GM12878 (cell line): ENCODE measurements around the gene LIG4. TPM values are rescaled to one million over a fixed set of nuclear protein-coding genes. Genes with fewer than 3 reads are reported as not detected.

Experiments used
- ATAC-seq: fragments of 200-7000 bp; cut with Tn5 transposase; 3 replicates; pipeline ENCODE4 v1.9.1; 2020; ENCODE audit warnings: mild to moderate bottlenecking, moderate library complexity
- Bru-seq: library from RNA; stranded (reverse); fragments of 400-500 nt; gene quantifications from one replicate; lab custom pipeline; 2021; lab: Mats Ljungman, UMichigan
- BruChase-seq, 2 experiments: library from RNA; stranded (reverse); fragments of 400-500 nt; gene quantifications; one replicate each; lab custom pipeline; 2021; lab: Mats Ljungman, UMichigan
- BruUV-seq: library from RNA; stranded (reverse); fragments of 400-500 nt; replicated peaks from 2 replicates; lab custom pipeline; 2021; lab: Mats Ljungman, UMichigan
- CTCF ChIA-PET: fragments of 300-600 bp; sonication (Branson Sonifier 250); formaldehyde crosslinking; extraction: SDS; loops from one replicate; lab custom pipeline; 2021; ENCODE audit warnings: inconsistent platforms; lab: Yijun Ruan, JAX
- POLR2A ChIA-PET: fragments of 350-600 bp; formaldehyde crosslinking; extraction: SDS; loops from one replicate; lab custom pipeline; 2021; ENCODE audit warnings: inconsistent platforms; lab: Charles Lee
- RAD21 ChIA-PET: fragments of 300-600 bp; sonication (Branson Sonifier 250); formaldehyde crosslinking; loops from one replicate; lab custom pipeline; 2023; ENCODE audit warnings: antibody characterized with exemption; ENCODE audit not compliant: unreplicated experiment; lab: Charles Lee
- SMC1A ChIA-PET: fragments of 300-600 bp; sonication (Branson Sonifier 250); formaldehyde crosslinking; loops from one replicate; lab custom pipeline; 2023; ENCODE audit not compliant: unreplicated experiment, uncharacterized antibody; lab: Charles Lee
- DNase-seq: peaks from one replicate; pipeline ENCODE4 v3.0.0-alpha.2; 2011; ENCODE audit warnings: low read depth, low spot score
- FAIRE-seq: peaks from 3 replicates; lab custom pipeline; 2011; peaks lifted over from hg19 to GRCh38; lab: Jason Lieb, UNC
- H2AFZ ChIP-seq: 2 replicates; pipeline ENCODE4 v1.6.0; 2011; ENCODE audit warnings: low read depth, low read length, control low read depth; ENCODE audit not compliant: control insufficient read depth
- H3K27ac ChIP-seq: 2 replicates; pipeline ENCODE4 v1.5.1; 2011; ENCODE audit warnings: control low read depth; ENCODE audit not compliant: control insufficient read depth, insufficient read depth
- H3K27me3 ChIP-seq, 2 experiments: replicated peaks in 1 of 2; 2 replicates each; pipeline versions ENCODE4 v1.6.0 to v1.6.1; 2011; ENCODE audit warnings: low read length in 1 of 2; ENCODE audit not compliant: control insufficient read depth in 2 of 2, insufficient read depth in 2 of 2
- H3K36me3 ChIP-seq, 2 experiments: 2 replicates each; pipeline ENCODE4 v1.5.1; 2011; ENCODE audit warnings: low read length in 1 of 2; ENCODE audit not compliant: control insufficient read depth in 2 of 2, insufficient read depth in 2 of 2
- H3K4me1 ChIP-seq: 2 replicates; pipeline ENCODE4 v1.6.1; 2011; ENCODE audit warnings: mild to moderate bottlenecking, low read length, moderate library complexity, mixed read lengths; ENCODE audit not compliant: control insufficient read depth, insufficient read depth
- H3K4me2 ChIP-seq: 2 replicates; pipeline ENCODE4 v1.6.0; 2011; ENCODE audit warnings: control low read depth; ENCODE audit not compliant: control insufficient read depth, insufficient read depth
- H3K4me3 ChIP-seq: fragments of 200-600 bp; sonication (generic); 2 replicates; pipeline ENCODE4 v1.5.1; 2016
- H3K79me2 ChIP-seq: 2 replicates; pipeline ENCODE4 v1.6.0; 2011; ENCODE audit warnings: low read length; ENCODE audit not compliant: control insufficient read depth, insufficient read depth
- H3K9ac ChIP-seq: 2 replicates; pipeline ENCODE4 v1.8.0; 2011; ENCODE audit warnings: low read length, control low read depth, mixed read lengths; ENCODE audit not compliant: control insufficient read depth, insufficient read depth
- H3K9me3 ChIP-seq: replicated peaks from 3 replicates; pipeline ENCODE4 v1.5.1; 2011; ENCODE audit warnings: mild to moderate bottlenecking, low read length; ENCODE audit not compliant: control insufficient read depth, insufficient read depth
- H4K20me1 ChIP-seq: 2 replicates; pipeline ENCODE4 v1.6.0; 2011; ENCODE audit not compliant: control insufficient read depth, insufficient read depth
- CHD4 ChIP-seq: fragments of 200-600 bp; sonication (generic); IDR thresholded peaks from 2 replicates; pipeline ENCODE4 v1.6.1; 2016; ENCODE audit warnings: mild to moderate bottlenecking
- CREB1 ChIP-seq: IDR thresholded peaks from 2 replicates; pipeline ENCODE4 v1.6.1; 2012; ENCODE audit warnings: low read depth, mild to moderate bottlenecking, inconsistent platforms
- CREM ChIP-seq: IDR thresholded peaks from 2 replicates; pipeline ENCODE4 v1.6.1; 2014; ENCODE audit warnings: antibody characterized with exemption, low read depth
- CUX1 ChIP-seq: IDR thresholded peaks from 2 replicates; pipeline ENCODE4 v1.6.1; 2012; ENCODE audit warnings: improper control_type of control experiment, low read depth, low read length; ENCODE audit not compliant: insufficient replicate concordance
- ELK1 ChIP-seq: IDR thresholded peaks from 2 replicates; pipeline ENCODE4 v1.6.1; 2012; ENCODE audit warnings: low read depth, low read length, improper control_type of control experiment
- KLF5 ChIP-seq: fragments of 450-650 bp; IDR thresholded peaks from 2 replicates; pipeline ENCODE4 v1.6.1; 2014; ENCODE audit warnings: mild to moderate bottlenecking; ENCODE audit not compliant: partially characterized antibody
- MAX ChIP-seq: IDR thresholded peaks from 2 replicates; pipeline ENCODE4 v1.6.1; 2012; ENCODE audit warnings: low read depth, low read length, improper control_type of control experiment
- MXI1 ChIP-seq: fragments of 150-350 bp; IDR thresholded peaks from 2 replicates; pipeline ENCODE4 v1.6.1; 2011; ENCODE audit warnings: low read depth, mild to moderate bottlenecking, inconsistent platforms, low read length, improper control_type of control experiment
- NRF1 ChIP-seq: conservative IDR thresholded peaks from 2 replicates; pipeline ENCODE4 v1.6.1; 2011; ENCODE audit warnings: mild to moderate bottlenecking, low read depth, low read length, improper control_type of control experiment
- POLR2AphosphoS5 ChIP-seq: IDR thresholded peaks from 2 replicates; pipeline ENCODE4 v1.6.1; 2011; ENCODE audit warnings: mild to moderate bottlenecking, low read length, inconsistent platforms
- SIN3A ChIP-seq: IDR thresholded peaks from 2 replicates; pipeline ENCODE4 v1.6.1; 2012; ENCODE audit warnings: low read depth, low read length, improper control_type of control experiment
- SRF ChIP-seq, 2 experiments: IDR thresholded peaks; 2 replicates each; pipeline ENCODE4 v1.6.1; 2011; ENCODE audit warnings: low read depth in 2 of 2, low read length in 2 of 2, mild to moderate bottlenecking in 1 of 2, moderate library complexity in 1 of 2
- WGBS: methylation state at CpG from one replicate; pipeline ENCODE4 v1.1.6; 2016; ENCODE audit warnings: low lambda C conversion rate; ENCODE audit not compliant: insufficient replicate concordance, insufficient coverage; ENCODE audit errors: missing lambda C conversion rate; 5-methylcytosine and 5-hydroxymethylcytosine counted together
- in situ Hi-C: fragments of 300-500 bp; cut with MboI; formaldehyde crosslinking; loops from 9 replicates; pipeline ENCODE4 v1.14.3; 2018; ENCODE audit warnings: mixed read lengths
- intact Hi-C: fragments of 100-400 bp; cut with micrococcal nuclease; formaldehyde crosslinking; loops from one replicate; pipeline ENCODE4 v1.14.2; 2022; ENCODE audit not compliant: unreplicated experiment
- long read RNA-seq, 2 experiments: library from polyadenylated mRNA; unstranded; transcript quantifications; one replicate each; pipeline ENCODE4 v2.0.0, GENCODE V29; 2019 to 2020
- polyA minus RNA-seq, 3 experiments: library from RNA; depleted of rRNA, polyadenylated mRNA; stranded (reverse); fragments of >200 nt; gene quantifications; 2 replicates each; pipeline ENCODE4 v1.2.3, GENCODE V29; 2011
- polyA plus RNA-seq, 11 experiments: library from polyadenylated mRNA; depleted of rRNA in 4 of 11; unstranded in 6 of 11; stranded (reverse) in 5 of 11; fragments of >200 nt; fragmentation: Nextera tagmentation in 4 of 11; fragmentation: Illumina TruSeq in 1 of 11; extraction: Ambion mirVana in 4 of 11; extraction: Trizol in 1 of 11; gene quantifications; 1 replicate in 1 of 11; 2 replicates in 10 of 11; pipeline versions ENCODE4 v1.2.1 to v1.2.3, GENCODE V29; 2011 to 2016; ENCODE audit warnings: inconsistent platforms in 2 of 11, missing spikeins in 2 of 11, low read depth in 1 of 11
- total RNA-seq, 4 experiments: library from RNA; depleted of rRNA in 3 of 4; stranded (reverse); fragments of >200 nt in 3 of 4; fragmentation: Illumina TruSeq in 1 of 4; extraction: Trizol in 1 of 4; gene quantifications; 2 replicates each; pipeline versions ENCODE4 v1.2.1 to v1.2.3, GENCODE V29; 2013 to 2021

LIG4 gene
- total RNA-seq (2013; cell fraction: nucleolus; rRNA removed) = 18.6 and 19.1 TPM in 2 replicates
- 7.8 and 10.2 TPM in 2 replicates for total RNA-seq (2014; rRNA removed)
- total RNA-seq (2014; rRNA removed; fragmentation: Illumina TruSeq; extraction: Trizol) = 12.6 and 12.9 TPM in 2 replicates
- 7.7 and 8.3 TPM in 2 replicates for total RNA-seq (2021)
- polyA plus RNA-seq (2011; ENCODE audit: low read depth) = 3.1 TPM
- polyA plus RNA-seq (2011; rRNA removed) = 11.0 and 16.6 TPM in 2 replicates
- polyA plus RNA-seq (2011; cell fraction: cytosol; rRNA removed) = 2.8 and 3.5 TPM in 2 replicates
- polyA plus RNA-seq (2011; cell fraction: nucleus; rRNA removed) = 10.3 and 12.2 TPM in 2 replicates
- polyA plus RNA-seq (2012) = 4.3 and 6.0 TPM in 2 replicates
- 15.0 and 20.5 TPM in 2 replicates for polyA plus RNA-seq (2014; fragmentation: Illumina TruSeq; extraction: Trizol)
- polyA plus RNA-seq (2014; fragmentation: Nextera tagmentation; extraction: Ambion mirVana) = 1 to 10 TPM; 2.3 to 5.1 TPM
- 8.4 and 8.6 TPM in 2 replicates for polyA plus RNA-seq (2014; rRNA removed)
- 1 to 10 TPM; 8.4 to 9.2 TPM for polyA plus RNA-seq (2016; fragmentation: Nextera tagmentation; extraction: Ambion mirVana)
- 2.5 and 4.4 TPM in 2 replicates for polyA minus RNA-seq (2011; rRNA and poly(A)+ RNA removed)
- 2.5 and 3.1 TPM in 2 replicates for polyA minus RNA-seq (2011; cell fraction: cytosol; rRNA and poly(A)+ RNA removed)
- 2.3 and 3.2 TPM in 2 replicates for polyA minus RNA-seq (2011; cell fraction: nucleus; rRNA and poly(A)+ RNA removed)
- Bru-seq, nascent RNA = percentile 73 among the genes with signal in this experiment
- BruChase-seq, experiment 1, labeled RNA remaining after a 6-hour chase = percentile 81 among the genes with signal in this experiment
- percentile 84 among the genes with signal in this experiment for BruChase-seq, experiment 2, labeled RNA remaining after a 2-hour chase
- long read RNA-seq, experiment 1, partial matches to known transcripts = 0 of 3 reads
- long read RNA-seq, experiment 1, other reads (novel, unspliced or antisense) = 1 of 3 reads
- long read RNA-seq, experiment 2, full-length matches to known transcripts = 13 of 18 reads
- long read RNA-seq, experiment 2, partial matches to known transcripts = 2 of 18 reads
- long read RNA-seq, experiment 2, other reads (novel, unspliced or antisense) = 3 of 18 reads

- Histone ChIP-seq H3K27me3 (no peaks in the 10 kb centered on the region), H4K20me1 (no peaks in the 10 kb centered on the region), H3K4me2 (peak within 1 kb of the TSS; percentile 90), H3K4me1 (peaks cover 22% of the 10 kb centered on the region), H3K4me3 (peak within 1 kb of the TSS; percentile 66), H3K36me3 (peaks cover 0 to 2% of the 10 kb centered on the region in 2 experiments; a peak in 1 of 4 replicates), H3K9me3 (no peaks in the 10 kb centered on the region), H3K9ac (peak within 1 kb of the TSS; percentile 62), H3K79me2 (peaks cover 45% of the 10 kb centered on the region), H3K27ac (peak within 1 kb of the TSS; percentile 46), H2AFZ (peak within 1 kb of the TSS; percentile 73)
- ATAC-seq (peak; percentile 80), FAIRE-seq (no peak), DNase-seq (peak; percentile 53)
- RAD21 ChIA-PET = interaction anchor here (0.5 to 1.4 kb wide), 3 partner anchors 53 to 91 kb away, joined by 3 to 4 read pairs (median 3); no protein-coding TSS in a partner anchor
- in situ Hi-C loops = loop anchor here (25.0 kb wide), 1 partner anchor 1653 kb away; the partner anchor contains the start of gene ARGLU1
- SMC1A ChIA-PET = interaction anchor here (1.0 to 2.6 kb wide), 3 partner anchors 8 to 53 kb away, joined by 4 to 12 read pairs (median 6); no protein-coding TSS in a partner anchor
- BruUV-seq = no TSS peak
- intact Hi-C loops = loop anchor here (5.0 kb wide), 1 partner anchor 947 kb away; no protein-coding TSS in a partner anchor
- CTCF ChIA-PET = interaction anchor here (0.6 to 1.3 kb wide), 2 partner anchors 57 to 571 kb away, joined by 3 read pairs; no protein-coding TSS in a partner anchor
- under 1% methylated on average over 22 of the region's 26 CpGs for WGBS
- POLR2A ChIA-PET = interaction anchor here (0.6 kb wide), 1 partner anchor 92 kb away, joined by 5 read pairs; no protein-coding TSS in a partner anchor
- peak; percentile 91 for TF ChIP-seq NRF1
- TF ChIP-seq MAX = peak; percentile 73
- peak; percentile 81 for TF ChIP-seq MXI1
- TF ChIP-seq SIN3A = peak; percentile 88; the same call in 1 of the 2 replicates
- peak; percentile 92 for TF ChIP-seq ELK1
- TF ChIP-seq CUX1 = peak; percentile 53
- TF ChIP-seq CREB1 = peak; percentile 66; the same call in 1 of the 2 replicates
- no peak for TF ChIP-seq CHD4
- peak; percentile 58; the same call in 1 of the 2 replicates for TF ChIP-seq POLR2AphosphoS5
- no peak for TF ChIP-seq KLF5
- 0 out of 2 replicates have a peak, but pooled peaks have one; percentile 13 for TF ChIP-seq CREM
- TF ChIP-seq SRF (IDR thresholded peaks at IDR 0.05; ENCODE audit: low read depth in 2 of 2, low read length in 2 of 2) = peak in 1 of 2 experiments; percentile 54; a peak in 1 of 4 replicates
Measured at GRCh38 chr13:108215436-108215835, at the start of gene LIG4. Gene LIG4 (minus strand): TSS chr13:108215536. CDS start chr13:108211268, 4,268 bp downstream.
